ENCODE data around the gene CD53. TPM values are rescaled to one million over a fixed set of nuclear protein-coding genes. Genes with fewer than 3 reads are reported as not detected.

The CD53 gene
- total and polyA plus RNA-seq, 9 of the 15 experiments (the other 6 are each of a cell fraction or from before 2014, with no cell fraction given) = 63.5 to 220 (median 131) TPM

DNA sequence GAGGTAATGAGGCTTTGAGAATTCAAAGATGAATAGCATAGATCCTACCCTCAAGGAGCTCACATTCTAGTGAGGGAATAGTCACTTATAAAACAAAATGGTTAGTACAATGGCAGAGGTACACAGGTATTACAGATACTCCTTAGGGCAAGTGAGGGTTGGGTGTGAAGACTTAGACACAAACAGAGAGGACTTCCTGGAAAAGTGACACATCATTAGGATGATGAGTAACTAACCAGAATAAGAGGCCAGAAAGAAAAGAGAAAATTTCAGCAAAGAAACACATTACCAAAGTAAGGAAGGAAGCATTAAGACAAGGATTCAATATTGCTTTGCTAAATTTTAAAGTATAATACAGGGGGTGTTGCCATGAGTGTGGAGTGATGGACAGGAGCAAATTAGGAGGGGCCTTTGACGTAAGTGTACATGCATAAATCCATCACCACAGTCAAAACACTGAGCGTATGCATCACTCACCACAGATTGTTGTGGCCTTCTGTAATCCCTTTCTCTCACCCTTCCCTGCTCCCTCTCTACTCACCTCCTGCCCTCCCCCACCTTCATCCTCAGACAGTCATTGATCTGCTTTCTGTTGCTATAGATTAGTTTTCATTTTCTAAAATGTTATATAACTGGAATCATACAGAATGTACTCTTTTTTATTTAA is 7.9 kb downstream of the CD53 start (continued):
- TF ChIP-seq, protein P1, sequence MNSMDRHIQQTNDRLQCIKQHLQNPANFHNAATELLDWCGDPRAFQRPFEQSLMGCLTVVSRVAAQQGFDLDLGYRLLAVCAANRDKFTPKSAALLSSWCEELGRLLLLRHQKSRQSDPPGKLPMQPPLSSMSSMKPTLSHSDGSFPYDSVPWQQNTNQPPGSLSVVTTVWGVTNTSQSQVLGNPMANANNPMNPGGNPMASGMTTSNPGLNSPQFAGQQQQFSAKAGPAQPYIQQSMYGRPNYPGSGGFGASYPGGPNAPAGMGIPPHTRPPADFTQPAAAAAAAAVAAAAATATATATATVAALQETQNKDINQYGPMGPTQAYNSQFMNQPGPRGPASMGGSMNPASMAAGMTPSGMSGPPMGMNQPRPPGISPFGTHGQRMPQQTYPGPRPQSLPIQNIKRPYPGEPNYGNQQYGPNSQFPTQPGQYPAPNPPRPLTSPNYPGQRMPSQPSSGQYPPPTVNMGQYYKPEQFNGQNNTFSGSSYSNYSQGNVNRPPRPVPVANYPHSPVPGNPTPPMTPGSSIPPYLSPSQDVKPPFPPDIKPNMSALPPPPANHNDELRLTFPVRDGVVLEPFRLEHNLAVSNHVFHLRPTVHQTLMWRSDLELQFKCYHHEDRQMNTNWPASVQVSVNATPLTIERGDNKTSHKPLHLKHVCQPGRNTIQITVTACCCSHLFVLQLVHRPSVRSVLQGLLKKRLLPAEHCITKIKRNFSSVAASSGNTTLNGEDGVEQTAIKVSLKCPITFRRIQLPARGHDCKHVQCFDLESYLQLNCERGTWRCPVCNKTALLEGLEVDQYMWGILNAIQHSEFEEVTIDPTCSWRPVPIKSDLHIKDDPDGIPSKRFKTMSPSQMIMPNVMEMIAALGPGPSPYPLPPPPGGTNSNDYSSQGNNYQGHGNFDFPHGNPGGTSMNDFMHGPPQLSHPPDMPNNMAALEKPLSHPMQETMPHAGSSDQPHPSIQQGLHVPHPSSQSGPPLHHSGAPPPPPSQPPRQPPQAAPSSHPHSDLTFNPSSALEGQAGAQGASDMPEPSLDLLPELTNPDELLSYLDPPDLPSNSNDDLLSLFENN (IDR thresholded peaks at IDR 0.05; ENCODE audit: low read depth in 2 of 2, low read length in 2 of 2) = peak in 1 of 2 experiments; percentile 47; a peak in 1 of 4 replicates
- TF ChIP-seq PML (IDR thresholded peaks at IDR 0.05; ENCODE audit: low read length) = peak; percentile 70
- no peak for TF ChIP-seq ZNF75A (CRISPR knock-in tag; IDR thresholded peaks at IDR 0.05)
- no peak for TF ChIP-seq NRF1 (conservative IDR thresholded peaks at IDR 0.05 in 1 of 2, IDR thresholded peaks at IDR 0.05 in 1 of 2)
- no peak for TF ChIP-seq IRF2 (CRISPR knock-in tag; IDR thresholded peaks at IDR 0.05)
- no peak for TF ChIP-seq ZC3H4 (CRISPR knock-in tag; IDR thresholded peaks at IDR 0.05; ENCODE audit: borderline replicate concordance)
- peak; percentile 89 for TF ChIP-seq MTA1 (IDR thresholded peaks at IDR 0.05; ENCODE audit: borderline replicate concordance)
- no peak for TF ChIP-seq GTF2F1 (IDR thresholded peaks at IDR 0.05; ENCODE audit: low read depth, low read length)
- TF ChIP-seq NCOA4 (IDR thresholded peaks at IDR 0.05; ENCODE audit: partially characterized antibody) = no peak
- no peak for TF ChIP-seq ZNF197 (CRISPR knock-in tag; IDR thresholded peaks at IDR 0.05; ENCODE audit: low read depth)
- TF ChIP-seq CBX5 (IDR thresholded peaks at IDR 0.05; ENCODE audit: borderline replicate concordance, low read depth) = 0 out of 2 replicates have a peak, but pooled peaks have one; percentile 3
- TF ChIP-seq SRSF3 (IDR thresholded peaks at IDR 0.05; ENCODE audit: insufficient read depth, low read length) = no peak
- peak; percentile 69; the same call in 1 of the 2 replicates for TF ChIP-seq LARP7 (IDR thresholded peaks at IDR 0.05)
- TF ChIP-seq MAX (CRISPR knock-in tag; IDR thresholded peaks at IDR 0.05) = no peak
- peak; percentile 76 to 98; a peak in 3 of 4 replicates for TF ChIP-seq RCOR1 (IDR thresholded peaks at IDR 0.05; ENCODE audit: borderline replicate concordance in 1 of 2, low read depth in 2 of 2, low read length in 2 of 2)
- TF ChIP-seq HSF4 (CRISPR knock-in tag; IDR thresholded peaks at IDR 0.05; ENCODE audit: borderline replicate concordance) = no peak
- peak; percentile 72 for TF ChIP-seq TEAD4 (IDR thresholded peaks at IDR 0.05; ENCODE audit: low read length)
- TF ChIP-seq TEAD4 (CRISPR knock-in tag; IDR thresholded peaks at IDR 0.05; ENCODE audit: borderline replicate concordance) = no peak
- TF ChIP-seq, protein P2, sequence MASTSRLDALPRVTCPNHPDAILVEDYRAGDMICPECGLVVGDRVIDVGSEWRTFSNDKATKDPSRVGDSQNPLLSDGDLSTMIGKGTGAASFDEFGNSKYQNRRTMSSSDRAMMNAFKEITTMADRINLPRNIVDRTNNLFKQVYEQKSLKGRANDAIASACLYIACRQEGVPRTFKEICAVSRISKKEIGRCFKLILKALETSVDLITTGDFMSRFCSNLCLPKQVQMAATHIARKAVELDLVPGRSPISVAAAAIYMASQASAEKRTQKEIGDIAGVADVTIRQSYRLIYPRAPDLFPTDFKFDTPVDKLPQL (IDR thresholded peaks at IDR 0.05; ENCODE audit: extremely low read depth, insufficient read length) = no peak
- TF ChIP-seq NFE2 (IDR thresholded peaks at IDR 0.05; ENCODE audit: low read depth) = peak; percentile 35; the same call in 1 of the 2 replicates
- TF ChIP-seq ZKSCAN3 (CRISPR knock-in tag; IDR thresholded peaks at IDR 0.05) = no peak
- no peak for TF ChIP-seq ZZZ3 (IDR thresholded peaks at IDR 0.05)
- peak; percentile 37; the same call in 1 of the 2 replicates for TF ChIP-seq CEBPB (tag; IDR thresholded peaks at IDR 0.05)

Data from K562 (cell line).